Measurements from ENCODE around the gene MEN1.

MEN1 gene

GRCh38 chr11:64810271-64810890 lies at the start of gene MEN1 (continued):
- TF ChIP-seq FEZF1 (tag by site-specific recombination; IDR thresholded peaks at IDR 0.05) = no peak
- TF ChIP-seq BCL11A (tag by site-specific recombination; IDR thresholded peaks at IDR 0.05; ENCODE audit: low read depth) = no peak
- TF ChIP-seq CTCF (tag by site-specific recombination; IDR thresholded peaks at IDR 0.05) = no peak
- no peak for TF ChIP-seq ZNF157 (tag by site-specific recombination; IDR thresholded peaks at IDR 0.05)
- TF ChIP-seq MZF1 (tag by site-specific recombination; IDR thresholded peaks at IDR 0.05; ENCODE audit: borderline replicate concordance) = no peak
- no peak for TF ChIP-seq ZBTB1 (tag by site-specific recombination; IDR thresholded peaks at IDR 0.05)
- no peak for TF ChIP-seq ZNF112 (tag by site-specific recombination; IDR thresholded peaks at IDR 0.05)
- TF ChIP-seq ZNF114 (tag by site-specific recombination; IDR thresholded peaks at IDR 0.05) = no peak
- no peak for TF ChIP-seq ZNF302 (tag by site-specific recombination; IDR thresholded peaks at IDR 0.05; ENCODE audit: low read depth)
- TF ChIP-seq ZNF391 (tag by site-specific recombination; IDR thresholded peaks at IDR 0.05; ENCODE audit: borderline replicate concordance, low read depth) = no peak
- TF ChIP-seq ZNF416 (tag by site-specific recombination; IDR thresholded peaks at IDR 0.05) = no peak
- TF ChIP-seq ZNF394 (tag by site-specific recombination; IDR thresholded peaks at IDR 0.05; ENCODE audit: borderline replicate concordance) = no peak
- TF ChIP-seq ZNF138 (tag by site-specific recombination; IDR thresholded peaks at IDR 0.05; ENCODE audit: borderline replicate concordance) = no peak
- TF ChIP-seq ZNF677 (tag by site-specific recombination; IDR thresholded peaks at IDR 0.05) = no peak
- TF ChIP-seq, protein P1, sequence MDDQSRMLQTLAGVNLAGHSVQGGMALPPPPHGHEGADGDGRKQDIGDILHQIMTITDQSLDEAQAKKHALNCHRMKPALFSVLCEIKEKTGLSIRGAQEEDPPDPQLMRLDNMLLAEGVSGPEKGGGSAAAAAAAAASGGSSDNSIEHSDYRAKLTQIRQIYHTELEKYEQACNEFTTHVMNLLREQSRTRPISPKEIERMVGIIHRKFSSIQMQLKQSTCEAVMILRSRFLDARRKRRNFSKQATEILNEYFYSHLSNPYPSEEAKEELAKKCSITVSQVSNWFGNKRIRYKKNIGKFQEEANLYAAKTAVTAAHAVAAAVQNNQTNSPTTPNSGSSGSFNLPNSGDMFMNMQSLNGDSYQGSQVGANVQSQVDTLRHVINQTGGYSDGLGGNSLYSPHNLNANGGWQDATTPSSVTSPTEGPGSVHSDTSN (CRISPR knock-in tag; IDR thresholded peaks at IDR 0.05) = peak; percentile 64; the same call in 1 of the 2 replicates
- no peak for TF ChIP-seq ZNF645 (tag by site-specific recombination; IDR thresholded peaks at IDR 0.05)
- TF ChIP-seq ZBTB48 (tag by site-specific recombination; IDR thresholded peaks at IDR 0.05) = no peak
- no peak for TF ChIP-seq ZNF544 (tag by site-specific recombination; IDR thresholded peaks at IDR 0.05)
- TF ChIP-seq ZNF221 (tag by site-specific recombination; IDR thresholded peaks at IDR 0.05; ENCODE audit: borderline replicate concordance) = no peak
- no peak for TF ChIP-seq ZNF621 (tag by site-specific recombination; IDR thresholded peaks at IDR 0.05)
- TF ChIP-seq GLI4 (tag by site-specific recombination; IDR thresholded peaks at IDR 0.05) = no peak
- TF ChIP-seq ZNF600 (tag by site-specific recombination; IDR thresholded peaks at IDR 0.05) = no peak
- TF ChIP-seq ZFP69B (tag by site-specific recombination; IDR thresholded peaks at IDR 0.05) = peak; percentile 94
- TF ChIP-seq ZNF335 (tag by site-specific recombination; conservative IDR thresholded peaks at IDR 0.05) = no peak
- TF ChIP-seq ZFP41 (tag by site-specific recombination; IDR thresholded peaks at IDR 0.05; ENCODE audit: borderline replicate concordance) = no peak
- TF ChIP-seq ZNF776 (tag by site-specific recombination; IDR thresholded peaks at IDR 0.05; ENCODE audit: borderline replicate concordance) = no peak
- no peak for TF ChIP-seq ZNF26 (tag by site-specific recombination; IDR thresholded peaks at IDR 0.05)
- no peak for TF ChIP-seq ZNF18 (tag by site-specific recombination; IDR thresholded peaks at IDR 0.05)
- TF ChIP-seq ZNF19 (tag by site-specific recombination; IDR thresholded peaks at IDR 0.05; ENCODE audit: low read depth) = no peak
- no peak for TF ChIP-seq ZNF843 (tag by site-specific recombination; IDR thresholded peaks at IDR 0.05)
- TF ChIP-seq GFI1B (tag by site-specific recombination; IDR thresholded peaks at IDR 0.05) = no peak
- no peak for TF ChIP-seq TCF7L2 (IDR thresholded peaks at IDR 0.05; ENCODE audit: borderline replicate concordance, low read depth, low read length)
- no peak for TF ChIP-seq ZNF529 (tag by site-specific recombination; IDR thresholded peaks at IDR 0.05; ENCODE audit: insufficient replicate concordance)
- no peak for TF ChIP-seq PRDM1 (tag by site-specific recombination; IDR thresholded peaks at IDR 0.05)
- no peak for TF ChIP-seq ZNF223 (tag by site-specific recombination; IDR thresholded peaks at IDR 0.05)
- no peak for TF ChIP-seq ZNF169 (tag by site-specific recombination; IDR thresholded peaks at IDR 0.05)

Measured in HEK293 (cell line).